Stimulated activated naive CD4-positive, alpha-beta T cell (primary cell): ENCODE results near the gene RAD51D.
"Not testable (repeated sequence)": the region's sequence is repeated elsewhere in the genome, so short reads cannot be mapped to it uniquely, and the experiment has no call there.

Source experiments
- DNase-seq, 6 experiments: peaks; one replicate each; lab custom pipeline; 2025; lab: John Stamatoyannopoulos, UW

RAD51D gene

GRCh38 chr17:35141681-35142466, 22.2 kb upstream of the RAD51D start, which contains the start of gene NLE1:
NLE1 (minus strand) TSS chr17:35142303; CDS start chr17:35142275, 28 bp downstream.
- DNase-seq: peak; percentile 72 to 92 (median 82)

- no peak for DNase-seq
These were observed 18.6 kb upstream of the RAD51D start for GRCh38 chr17:35138218-35138617.

- DNase-seq: no peak
These were observed 15.7 kb upstream of the RAD51D start for GRCh38 chr17:35135322-35135721.

GRCh38 chr17:35132816-35133550, 13.3 kb upstream of the RAD51D start:
- DNase-seq: no peak

GRCh38 chr17:35132099-35132498, 12.4 kb upstream of the RAD51D start:
- DNase-seq: no peak

GRCh38 chr17:35130392-35130791, 10.7 kb upstream of the RAD51D start:
- DNase-seq: no peak

GRCh38 chr17:35129973-35130351, 10.3 kb upstream of the RAD51D start:
- no peak for DNase-seq

- DNase-seq: no peak
These were observed 9.7 kb upstream of the RAD51D start for GRCh38 chr17:35129154-35129972.

- DNase-seq: no peak
These were observed 8.3 kb upstream of the RAD51D start for GRCh38 chr17:35127751-35128514.

- no peak for DNase-seq
These were observed 1.7 kb upstream of the RAD51D start, which contains the start of gene FNDC8 for GRCh38 chr17:35121315-35121714. FNDC8 (plus strand) TSS chr17:35121615; CDS start chr17:35121694, 79 bp downstream.

GRCh38 chr17:35117984-35118383, 1.7 kb downstream of the RAD51D start:
- DNase-seq: peak in 1 of 6 experiments; percentile 8

- no peak for DNase-seq
These were observed 2.8 kb downstream of the RAD51D start for GRCh38 chr17:35116845-35117244.

GRCh38 chr17:35110791-35111190, 8.9 kb downstream of the RAD51D start:
- DNase-seq: not testable (repeated sequence)

GRCh38 chr17:35104844-35105450, 14.7 kb downstream of the RAD51D start:
- DNase-seq: no peak

- no peak for DNase-seq
These were observed 16.4 kb downstream of the RAD51D start for GRCh38 chr17:35103271-35103670.

GRCh38 chr17:35101725-35102124, 17.9 kb downstream of the RAD51D start:
- no peak for DNase-seq

GRCh38 chr17:35101036-35101435, 18.6 kb downstream of the RAD51D start:
- no peak for DNase-seq

GRCh38 chr17:35099908-35100307, 19.8 kb downstream of the RAD51D start:
- DNase-seq: no peak

GRCh38 chr17:35097776-35098175, 21.9 kb downstream of the RAD51D start:
- DNase-seq: no peak

GRCh38 chr17:35095741-35096140, 23.9 kb downstream of the RAD51D start:
- no peak for DNase-seq

GRCh38 chr17:35094902-35095301, 24.8 kb downstream of the RAD51D start:
- no peak for DNase-seq
